ENCODE measurements around the gene LTF. TPM values are rescaled to one million over a fixed set of nuclear protein-coding genes. Genes with fewer than 3 reads are reported as not detected.

The LTF gene
- total and polyA plus RNA-seq, 2 of the 13 experiments (the other 11 are each of a cell fraction or from before 2014, with no cell fraction given), result not detected

DNA sequence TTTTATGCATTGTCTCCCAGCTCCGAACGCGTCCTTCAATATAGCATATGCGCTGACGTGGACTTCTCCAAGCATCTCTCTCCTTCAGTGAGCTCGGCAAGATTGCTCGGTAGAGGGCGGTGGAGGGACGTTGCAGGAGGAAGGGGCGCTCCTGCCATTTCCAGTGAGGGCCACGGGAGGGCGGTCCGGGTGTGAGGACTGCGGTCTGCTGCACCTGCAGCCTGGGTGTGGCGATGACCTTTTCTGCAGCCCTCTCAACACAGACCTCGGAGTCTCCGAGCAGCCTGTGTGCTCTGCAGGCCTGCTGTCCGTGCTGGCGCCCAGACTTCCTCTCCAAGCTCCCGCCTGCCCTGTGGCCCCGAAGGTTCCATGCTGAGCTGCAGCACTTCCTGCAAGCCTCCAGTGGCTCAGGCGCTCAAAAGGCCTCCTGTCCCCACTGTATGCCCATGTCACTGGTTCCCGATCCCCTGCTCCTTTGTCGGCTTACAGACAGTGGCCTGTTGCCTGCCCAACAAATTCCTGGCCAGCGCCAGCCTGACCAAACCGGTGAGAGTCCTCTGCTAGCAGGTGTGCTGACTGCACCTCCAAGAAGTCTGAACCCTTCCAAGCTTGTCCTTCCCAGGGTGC lies 24.1 kb upstream of the LTF start (continued):
- TF ChIP-seq, protein P1, sequence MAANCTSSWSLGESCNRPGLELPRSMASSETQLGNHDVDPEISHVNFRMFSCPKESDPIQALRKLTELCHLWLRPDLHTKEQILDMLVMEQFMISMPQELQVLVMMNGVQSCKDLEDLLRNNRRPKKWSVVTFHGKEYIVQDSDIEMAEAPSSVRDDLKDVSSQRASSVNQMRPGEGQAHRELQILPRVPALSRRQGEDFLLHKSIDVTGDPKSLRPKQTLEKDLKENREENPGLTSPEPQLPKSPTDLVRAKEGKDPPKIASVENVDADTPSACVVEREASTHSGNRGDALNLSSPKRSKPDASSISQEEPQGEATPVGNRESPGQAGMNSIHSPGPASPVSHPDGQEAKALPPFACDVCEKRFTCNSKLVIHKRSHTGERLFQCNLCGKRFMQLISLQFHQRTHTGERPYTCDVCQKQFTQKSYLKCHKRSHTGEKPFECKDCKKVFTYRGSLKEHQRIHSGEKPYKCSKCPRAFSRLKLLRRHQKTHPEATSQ (CRISPR knock-in tag; IDR thresholded peaks at IDR 0.05; ENCODE audit: borderline replicate concordance), result no peak
- TF ChIP-seq NR2F1 (CRISPR knock-in tag; IDR thresholded peaks at IDR 0.05) (0 out of 4 replicates have a peak, but pooled peaks of 1 of the 2 experiments have one; percentile 21), SATB2 (CRISPR knock-in tag; IDR thresholded peaks at IDR 0.05) (no peak), NPAS2 (CRISPR knock-in tag; IDR thresholded peaks at IDR 0.05; ENCODE audit: borderline replicate concordance) (no peak), ZNF281 (CRISPR knock-in tag; IDR thresholded peaks at IDR 0.05; ENCODE audit: borderline replicate concordance) (no peak), ONECUT2 (CRISPR knock-in tag; IDR thresholded peaks at IDR 0.05) (no peak), ZNF567 (CRISPR knock-in tag; IDR thresholded peaks at IDR 0.05; ENCODE audit: borderline replicate concordance) (no peak), ZNF143 (CRISPR knock-in tag; IDR thresholded peaks at IDR 0.05) (no peak), ZNF746 (CRISPR knock-in tag; IDR thresholded peaks at IDR 0.05) (no peak), ZUFSP (CRISPR knock-in tag; IDR thresholded peaks at IDR 0.05; ENCODE audit: borderline replicate concordance) (no peak), NR3C1 (CRISPR knock-in tag; IDR thresholded peaks at IDR 0.05) (no peak), ZNF773 (CRISPR knock-in tag; IDR thresholded peaks at IDR 0.05; ENCODE audit: borderline replicate concordance) (no peak), ZFP41 (CRISPR knock-in tag; IDR thresholded peaks at IDR 0.05; ENCODE audit: borderline replicate concordance) (no peak), ATF6 (CRISPR knock-in tag; conservative IDR thresholded peaks at IDR 0.05) (no peak), RFX3 (CRISPR knock-in tag; IDR thresholded peaks at IDR 0.05) (no peak)
- TF ChIP-seq, protein P2, sequence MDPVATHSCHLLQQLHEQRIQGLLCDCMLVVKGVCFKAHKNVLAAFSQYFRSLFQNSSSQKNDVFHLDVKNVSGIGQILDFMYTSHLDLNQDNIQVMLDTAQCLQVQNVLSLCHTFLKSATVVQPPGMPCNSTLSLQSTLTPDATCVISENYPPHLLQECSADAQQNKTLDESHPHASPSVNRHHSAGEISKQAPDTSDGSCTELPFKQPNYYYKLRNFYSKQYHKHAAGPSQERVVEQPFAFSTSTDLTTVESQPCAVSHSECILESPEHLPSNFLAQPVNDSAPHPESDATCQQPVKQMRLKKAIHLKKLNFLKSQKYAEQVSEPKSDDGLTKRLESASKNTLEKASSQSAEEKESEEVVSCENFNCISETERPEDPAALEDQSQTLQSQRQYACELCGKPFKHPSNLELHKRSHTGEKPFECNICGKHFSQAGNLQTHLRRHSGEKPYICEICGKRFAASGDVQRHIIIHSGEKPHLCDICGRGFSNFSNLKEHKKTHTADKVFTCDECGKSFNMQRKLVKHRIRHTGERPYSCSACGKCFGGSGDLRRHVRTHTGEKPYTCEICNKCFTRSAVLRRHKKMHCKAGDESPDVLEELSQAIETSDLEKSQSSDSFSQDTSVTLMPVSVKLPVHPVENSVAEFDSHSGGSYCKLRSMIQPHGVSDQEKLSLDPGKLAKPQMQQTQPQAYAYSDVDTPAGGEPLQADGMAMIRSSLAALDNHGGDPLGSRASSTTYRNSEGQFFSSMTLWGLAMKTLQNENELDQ (CRISPR knock-in tag; IDR thresholded peaks at IDR 0.05; ENCODE audit: borderline replicate concordance), result 0 out of 2 replicates have a peak, but pooled peaks have one; percentile 43
- TF ChIP-seq, protein P3, sequence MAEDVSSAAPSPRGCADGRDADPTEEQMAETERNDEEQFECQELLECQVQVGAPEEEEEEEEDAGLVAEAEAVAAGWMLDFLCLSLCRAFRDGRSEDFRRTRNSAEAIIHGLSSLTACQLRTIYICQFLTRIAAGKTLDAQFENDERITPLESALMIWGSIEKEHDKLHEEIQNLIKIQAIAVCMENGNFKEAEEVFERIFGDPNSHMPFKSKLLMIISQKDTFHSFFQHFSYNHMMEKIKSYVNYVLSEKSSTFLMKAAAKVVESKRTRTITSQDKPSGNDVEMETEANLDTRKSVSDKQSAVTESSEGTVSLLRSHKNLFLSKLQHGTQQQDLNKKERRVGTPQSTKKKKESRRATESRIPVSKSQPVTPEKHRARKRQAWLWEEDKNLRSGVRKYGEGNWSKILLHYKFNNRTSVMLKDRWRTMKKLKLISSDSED (CRISPR knock-in tag; IDR thresholded peaks at IDR 0.05), result no peak

Measured in HepG2 (cell line).